Measurements from ENCODE around the gene NOX4. TPM values are rescaled to one million over a fixed set of nuclear protein-coding genes. Genes with fewer than 3 reads are reported as not detected.
A peak's percentile ranks its signal among the peaks of the same experiment; 100 is the strongest.
"Not testable (repeated sequence)": the region's sequence is repeated elsewhere in the genome, so short reads cannot be mapped to it uniquely, and the experiment has no call there.

NOX4 gene
- total and polyA plus RNA-seq, 8 donors = 0.86 to 6.5 (median 3.9) TPM

DNA sequence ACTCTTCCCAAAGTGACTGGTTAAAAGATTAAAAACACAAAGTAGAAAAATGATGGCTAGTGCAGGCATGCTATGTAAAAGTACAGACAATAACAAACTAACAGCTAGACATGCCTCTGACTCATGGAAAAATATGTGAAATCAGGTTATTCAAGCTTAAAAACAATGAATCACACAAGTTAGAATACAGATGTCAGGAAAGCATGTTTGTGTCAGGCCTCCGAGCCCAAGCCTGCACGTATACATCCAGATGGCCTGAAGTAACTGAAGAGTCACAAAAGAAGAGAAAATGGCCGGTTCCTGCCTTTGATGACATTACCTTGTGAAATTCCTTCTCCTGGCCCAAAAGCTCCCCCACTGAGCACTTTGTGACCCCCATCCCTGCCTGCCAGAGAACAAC lies 110.1 kb downstream of the NOX4 start:
- no peaks in the 10 kb centered on the region for H3K27me3 ChIP-seq
- H3K9me3 ChIP-seq = peaks cover 0 to 19% of the 10 kb centered on the region in 2 donors
- H3K27ac ChIP-seq = no peak overlapping the region
- DNase-seq = peak in 1 of 4 donors; percentile 9
- TF ChIP-seq, protein P1, sequence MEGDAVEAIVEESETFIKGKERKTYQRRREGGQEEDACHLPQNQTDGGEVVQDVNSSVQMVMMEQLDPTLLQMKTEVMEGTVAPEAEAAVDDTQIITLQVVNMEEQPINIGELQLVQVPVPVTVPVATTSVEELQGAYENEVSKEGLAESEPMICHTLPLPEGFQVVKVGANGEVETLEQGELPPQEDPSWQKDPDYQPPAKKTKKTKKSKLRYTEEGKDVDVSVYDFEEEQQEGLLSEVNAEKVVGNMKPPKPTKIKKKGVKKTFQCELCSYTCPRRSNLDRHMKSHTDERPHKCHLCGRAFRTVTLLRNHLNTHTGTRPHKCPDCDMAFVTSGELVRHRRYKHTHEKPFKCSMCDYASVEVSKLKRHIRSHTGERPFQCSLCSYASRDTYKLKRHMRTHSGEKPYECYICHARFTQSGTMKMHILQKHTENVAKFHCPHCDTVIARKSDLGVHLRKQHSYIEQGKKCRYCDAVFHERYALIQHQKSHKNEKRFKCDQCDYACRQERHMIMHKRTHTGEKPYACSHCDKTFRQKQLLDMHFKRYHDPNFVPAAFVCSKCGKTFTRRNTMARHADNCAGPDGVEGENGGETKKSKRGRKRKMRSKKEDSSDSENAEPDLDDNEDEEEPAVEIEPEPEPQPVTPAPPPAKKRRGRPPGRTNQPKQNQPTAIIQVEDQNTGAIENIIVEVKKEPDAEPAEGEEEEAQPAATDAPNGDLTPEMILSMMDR (IDR thresholded peaks at IDR 0.05) = no peak
- H3K4me1 ChIP-seq = no peaks in the 10 kb centered on the region
- no peak overlapping the region for H3K4me3 ChIP-seq
- intact Hi-C loops (cut with DNase I) = no loop called here
- peak; percentile 51 for ATAC-seq
- no peaks in the 10 kb centered on the region for H3K36me3 ChIP-seq

- peaks cover 0 to 13% of the 10 kb centered on the region in 2 donors for H3K9me3 ChIP-seq
- not testable (repeated sequence) for ATAC-seq
These were observed 111.0 kb downstream of the NOX4 start for GRCh38 chr11:89379976-89380771.

GRCh38 chr11:89378986-89379385 lies 112.2 kb downstream of the NOX4 start:
- H3K27ac ChIP-seq; DNase-seq; H3K9me3 ChIP-seq; ATAC-seq; H3K4me3 ChIP-seq; intact Hi-C loops (cut with DNase I); H3K36me3 ChIP-seq; H3K27me3 ChIP-seq; H3K4me1 ChIP-seq: not testable (repeated sequence)

More at GRCh38 chr11:89379976-89380771, 111.0 kb downstream of the NOX4 start:
- H3K36me3 ChIP-seq; intact Hi-C loops (cut with DNase I); DNase-seq; H3K27me3 ChIP-seq; H3K4me3 ChIP-seq; H3K27ac ChIP-seq; H3K4me1 ChIP-seq: not testable (repeated sequence)

GRCh38 chr11:89369356-89369755 lies 121.8 kb downstream of the NOX4 start:
- DNase-seq; H3K27ac ChIP-seq; H3K4me3 ChIP-seq; H3K36me3 ChIP-seq; intact Hi-C loops (cut with DNase I); H3K27me3 ChIP-seq; H3K9me3 ChIP-seq; ATAC-seq; H3K4me1 ChIP-seq: not testable (repeated sequence)

DNA sequence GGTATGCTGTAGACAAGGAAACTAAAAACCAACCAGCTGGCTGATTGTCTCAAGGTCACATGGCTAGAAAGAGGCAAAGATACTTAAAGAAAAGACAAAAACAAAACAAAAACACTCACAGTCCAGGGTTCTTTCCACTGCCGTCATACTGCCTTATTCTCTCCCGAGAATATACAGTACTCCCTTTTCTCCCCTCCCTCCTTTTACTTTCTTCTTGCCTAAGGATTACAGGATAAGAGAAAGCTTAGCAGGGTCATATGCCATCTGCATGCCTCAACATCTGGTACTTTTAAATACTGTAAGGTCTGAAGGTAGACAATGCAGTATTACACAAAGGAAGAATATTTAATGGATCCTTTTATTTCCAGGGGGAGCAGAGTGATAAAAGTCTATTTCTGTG lies 126.3 kb downstream of the NOX4 start:
- H3K27me3 ChIP-seq; H3K36me3 ChIP-seq; DNase-seq; H3K27ac ChIP-seq; H3K4me3 ChIP-seq; ATAC-seq; H3K9me3 ChIP-seq; H3K4me1 ChIP-seq; intact Hi-C loops (cut with DNase I): not testable (repeated sequence)

GRCh38 chr11:89361734-89362133 lies 129.4 kb downstream of the NOX4 start:
- H3K9me3 ChIP-seq = no peaks in the 10 kb centered on the region
- no peak for ATAC-seq
- no peak overlapping the region for H3K4me3 ChIP-seq
- TF ChIP-seq, protein P1 (IDR thresholded peaks at IDR 0.05) = no peak
- H3K27me3 ChIP-seq = no peaks in the 10 kb centered on the region
- intact Hi-C loops (cut with DNase I) = no loop called here
- H3K36me3 ChIP-seq = no peaks in the 10 kb centered on the region
- DNase-seq = no peak
- no peak overlapping the region for H3K27ac ChIP-seq
- no peaks in the 10 kb centered on the region for H3K4me1 ChIP-seq

DNA sequence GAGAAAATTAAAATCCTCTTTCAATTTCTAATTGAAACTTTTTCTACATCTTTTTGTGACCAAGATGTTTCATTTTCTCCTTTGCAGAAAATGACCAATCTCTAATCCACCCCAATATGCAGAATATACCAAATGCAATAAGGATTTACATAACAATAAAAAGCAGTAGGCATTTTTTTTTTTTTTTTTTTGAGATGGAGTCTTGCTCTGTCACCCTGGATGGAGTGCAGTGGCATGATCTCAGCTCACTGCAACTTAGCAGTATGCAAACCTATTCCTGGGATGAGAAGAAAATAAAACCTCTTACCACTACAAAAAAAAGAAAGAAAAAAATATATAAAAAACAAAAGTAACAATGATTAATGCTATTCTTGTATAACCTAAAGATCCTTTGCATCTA lies 132.0 kb downstream of the NOX4 start:
- DNase-seq; H3K4me1 ChIP-seq; H3K9me3 ChIP-seq; ATAC-seq; intact Hi-C loops (cut with DNase I); H3K36me3 ChIP-seq; H3K27ac ChIP-seq; H3K4me3 ChIP-seq; H3K27me3 ChIP-seq: not testable (repeated sequence)

GRCh38 chr11:89358761-89359160 lies 132.4 kb downstream of the NOX4 start:
- TF ChIP-seq, protein P1 (IDR thresholded peaks at IDR 0.05) = no peak
- DNase-seq = no peak
- H3K4me1 ChIP-seq = no peaks in the 10 kb centered on the region
- intact Hi-C loops (cut with DNase I) = no loop called here
- no peak overlapping the region for H3K4me3 ChIP-seq
- H3K27ac ChIP-seq = no peak overlapping the region
- no peak for ATAC-seq
- no peaks in the 10 kb centered on the region for H3K36me3 ChIP-seq
- no peaks in the 10 kb centered on the region for H3K9me3 ChIP-seq
- no peaks in the 10 kb centered on the region for H3K27me3 ChIP-seq

Data from left lung (tissue), 10 donors.